H1 (cell line): Measurements from ENCODE around the gene IL19. TPM values are rescaled to one million over a fixed set of nuclear protein-coding genes. Genes with fewer than 3 reads are reported as not detected.

Experiments
- CTCF ChIA-PET: fragments of 300-600 bp; sonication (Branson Sonifier 250); formaldehyde crosslinking; loops from one replicate; lab custom pipeline; 2021; ENCODE audit not compliant: partially characterized antibody; lab: Charles Lee
- POLR2A ChIA-PET: fragments of 300-600 bp; sonication (Branson Sonifier 250); formaldehyde crosslinking; loops from one replicate; lab custom pipeline; 2021; ENCODE audit warnings: inconsistent platforms; ENCODE audit not compliant: partially characterized antibody; lab: Charles Lee
- DNase-seq, 2 experiments: peaks; one replicate each; pipeline versions ENCODE4 v3.0.0 to v3.0.0-alpha.2; 2010 to 2022; ENCODE audit warnings: low spot score in 2 of 2, low read depth in 1 of 2, mixed read lengths in 1 of 2
- FAIRE-seq: peaks from 2 replicates; lab custom pipeline; 2011; peaks lifted over from hg19 to GRCh38; lab: Jason Lieb, UNC
- H2AFZ ChIP-seq: 2 replicates; pipeline ENCODE4 v1.8.1; 2012; ENCODE audit warnings: low read length, inconsistent platforms
- H2AK5ac ChIP-seq: 2 replicates; pipeline ENCODE4 v1.6.1; 2013; ENCODE audit warnings: low read depth, low read length
- H2BK120ac ChIP-seq: replicated peaks from 2 replicates; pipeline ENCODE3; 2013; ENCODE audit warnings: low read depth, low read length, inconsistent platforms
- H2BK12ac ChIP-seq: 2 replicates; pipeline ENCODE4 v1.6.1; 2013; ENCODE audit warnings: low read depth, low read length
- H2BK15ac ChIP-seq: 2 replicates; pipeline ENCODE4 v1.6.1; 2013; ENCODE audit warnings: low read length
- H2BK20ac ChIP-seq: 2 replicates; pipeline ENCODE4 v1.6.1; 2013; ENCODE audit warnings: low read length
- H2BK5ac ChIP-seq: 2 replicates; pipeline ENCODE4 v1.6.1; 2013; ENCODE audit warnings: low read depth, low read length
- H3K14ac ChIP-seq: 2 replicates; pipeline ENCODE4 v1.6.1; 2013; ENCODE audit warnings: inconsistent platforms; ENCODE audit not compliant: insufficient read length
- H3K18ac ChIP-seq: 2 replicates; pipeline ENCODE4 v1.6.1; 2013; ENCODE audit warnings: low read length; ENCODE audit errors: extremely low read depth
- H3K23ac ChIP-seq: 2 replicates; pipeline ENCODE4 v1.6.1; 2013; ENCODE audit warnings: inconsistent platforms; ENCODE audit not compliant: insufficient read length
- H3K23me2 ChIP-seq: 2 replicates; pipeline ENCODE4 v1.6.1; 2013; ENCODE audit warnings: low read depth, low read length
- H3K27ac ChIP-seq: 2 replicates; pipeline ENCODE4 v1.6.1; 2011; ENCODE audit warnings: low read depth, low read length, inconsistent platforms
- H3K27me3 ChIP-seq, 4 experiments: replicated peaks in 1 of 4; 1 replicate in 1 of 4; 2 replicates in 3 of 4; pipeline versions ENCODE4 v1.6.1 to v1.8.1; 2011 to 2013; ENCODE audit warnings: low read length in 3 of 4, mild to moderate bottlenecking in 3 of 4, inconsistent platforms in 2 of 4, mixed read lengths in 2 of 4, moderate library complexity in 1 of 4; ENCODE audit not compliant: control insufficient read depth in 3 of 4, insufficient read depth in 3 of 4; ENCODE audit errors: extremely low read depth in 1 of 4
- H3K36me3 ChIP-seq, 4 experiments: 2 replicates each; pipeline versions ENCODE4 v1.6.1 to v1.8.1; 2011 to 2013; ENCODE audit warnings: mild to moderate bottlenecking in 4 of 4, low read length in 3 of 4, moderate library complexity in 2 of 4, control low read depth in 1 of 4, inconsistent platforms in 1 of 4; ENCODE audit not compliant: insufficient read depth in 4 of 4, control insufficient read depth in 2 of 4
- H3K4ac ChIP-seq: replicated peaks from 2 replicates; pipeline ENCODE3; 2013; ENCODE audit warnings: low read length, low read depth, mixed read lengths, inconsistent platforms; ENCODE audit not compliant: insufficient read length
- H3K4me1 ChIP-seq, 4 experiments: replicated peaks in 1 of 4; 1 replicate in 1 of 4; 2 replicates in 3 of 4; pipeline versions ENCODE4 v1.6.1 to v1.8.1; 2011 to 2013; ENCODE audit warnings: low read length in 3 of 4, inconsistent platforms in 2 of 4, mixed read lengths in 1 of 4; ENCODE audit not compliant: insufficient read depth in 4 of 4, control insufficient read depth in 3 of 4
- H3K4me2 ChIP-seq, 2 experiments: 2 replicates each; pipeline versions ENCODE4 v1.6.1 to v1.8.1; 2011 to 2013; ENCODE audit warnings: low read depth in 2 of 2, low read length in 2 of 2, control low read depth in 1 of 2, inconsistent platforms in 1 of 2, mild to moderate bottlenecking in 1 of 2; ENCODE audit not compliant: insufficient read depth in 1 of 2
- H3K4me3 ChIP-seq, 4 experiments: fragments of 200-600, 300-600 bp in 1 of 4; sonication (generic), shearing (Covaris generic), sonication (Bioruptor Twin) in 1 of 4; 2 replicates each; pipeline versions ENCODE4 v1.5.1 to v1.8.1; 2011 to 2016; ENCODE audit warnings: low read length in 4 of 4, low read depth in 3 of 4, control low read depth in 2 of 4, inconsistent platforms in 2 of 4, mild to moderate bottlenecking in 2 of 4, mixed read lengths in 1 of 4, moderate library complexity in 1 of 4; ENCODE audit not compliant: insufficient read depth in 2 of 4; ENCODE audit errors: extremely low read depth in 1 of 4
- H3K56ac ChIP-seq: replicated peaks from 2 replicates; pipeline ENCODE3; 2013; ENCODE audit warnings: low read depth, mild to moderate bottlenecking, mixed read lengths, low read length, inconsistent platforms; ENCODE audit not compliant: insufficient read length
- H3K79me1 ChIP-seq: 2 replicates; pipeline ENCODE4 v1.6.1; 2013; ENCODE audit warnings: low read depth, low read length, control low read depth
- H3K79me2 ChIP-seq, 2 experiments: 2 replicates each; pipeline versions ENCODE4 v1.6.1 to v1.8.1; 2012 to 2013; ENCODE audit warnings: low read length in 2 of 2, mild to moderate bottlenecking in 2 of 2, inconsistent platforms in 1 of 2; ENCODE audit not compliant: insufficient read depth in 2 of 2, control insufficient read depth in 1 of 2
- H3K9ac ChIP-seq, 4 experiments: replicated peaks in 1 of 4; 1 replicate in 1 of 4; 2 replicates in 3 of 4; pipeline versions ENCODE4 v1.6.1 to v1.8.1; 2011 to 2013; ENCODE audit warnings: low read depth in 3 of 4, low read length in 3 of 4, control low read depth in 2 of 4, mild to moderate bottlenecking in 2 of 4, moderate library complexity in 2 of 4, inconsistent platforms in 1 of 4; ENCODE audit errors: extremely low read depth in 1 of 4
- H3K9me3 ChIP-seq, 2 experiments: 2 replicates each; pipeline versions ENCODE4 v1.6.1 to v1.8.1; 2012 to 2013; ENCODE audit warnings: mild to moderate bottlenecking in 2 of 2, moderate library complexity in 2 of 2, control low read depth in 1 of 2, inconsistent platforms in 1 of 2, low read depth in 1 of 2, low read length in 1 of 2, mixed read lengths in 1 of 2; ENCODE audit not compliant: insufficient read depth in 2 of 2
- H4K20me1 ChIP-seq, 2 experiments: replicated peaks in 1 of 2; 2 replicates each; pipeline versions ENCODE3 to v1.8.1; 2011 to 2013; ENCODE audit warnings: inconsistent platforms in 2 of 2, low read length in 2 of 2, mild to moderate bottlenecking in 1 of 2; ENCODE audit not compliant: insufficient read depth in 2 of 2, control insufficient read depth in 1 of 2
- H4K5ac ChIP-seq: 2 replicates; pipeline ENCODE4 v1.6.1; 2013; ENCODE audit warnings: low read length, low read depth, mixed read lengths, inconsistent platforms; ENCODE audit not compliant: insufficient read length
- H4K8ac ChIP-seq: 2 replicates; pipeline ENCODE4 v1.8.0; 2013; ENCODE audit warnings: mild to moderate bottlenecking, moderate library complexity, low read length, inconsistent platforms; ENCODE audit not compliant: insufficient read depth; ENCODE audit errors: extremely low read depth
- H4K91ac ChIP-seq: replicated peaks from 2 replicates; pipeline ENCODE3; 2013; ENCODE audit warnings: low read length, mixed read lengths, inconsistent platforms; ENCODE audit not compliant: insufficient read length
- MAX ChIP-seq: IDR thresholded peaks from 2 replicates; pipeline ENCODE4 v1.6.1; 2012; ENCODE audit warnings: inconsistent platforms
- TBP ChIP-seq: IDR thresholded peaks from 2 replicates; pipeline ENCODE4 v1.6.1; 2011; ENCODE audit warnings: low read depth, low read length, improper control_type of control experiment
- WGBS, 2 experiments: shearing (Covaris generic) in 1 of 2; methylation state at CpG; one replicate each; pipeline versions ENCODE4 v1.1.6 to v1.1.7; 2013 to 2015; ENCODE audit warnings: low lambda C conversion rate in 2 of 2, mixed read lengths in 2 of 2, inconsistent platforms in 1 of 2, low coverage in 1 of 2, missing lambda C conversion rate in 1 of 2; ENCODE audit not compliant: insufficient replicate concordance in 2 of 2, insufficient coverage in 1 of 2, insufficient read length in 1 of 2; ENCODE audit errors: extremely low coverage in 1 of 2, missing lambda C conversion rate in 1 of 2; 5-methylcytosine and 5-hydroxymethylcytosine counted together
- polyA plus RNA-seq, 7 experiments: library from polyadenylated mRNA; depleted of rRNA in 3 of 7; stranded (reverse) in 5 of 7; unstranded in 2 of 7; fragments of >200 nt in 5 of 7; fragments of 200-250 nt in 2 of 7; gene quantifications; 1 replicate in 5 of 7; 2 replicates in 1 of 7; 4 replicates in 1 of 7; pipeline versions ENCODE4 v1.2.1 to v1.2.3, GENCODE V29; 2011 to 2013; ENCODE audit warnings: missing spikeins in 2 of 7, mixed read lengths in 2 of 7
- total RNA-seq: library from RNA; stranded (reverse); fragmentation: NEBNext Ultra II Directional; extraction: Animal tissue kit (Norgen Biotek cat#: 25700); gene quantifications from 2 replicates; pipeline ENCODE4 v1.2.1, GENCODE V29; 2021

Gene IL19
- total and polyA plus RNA-seq, 2 of the 8 experiments (the other 6 are each of a cell fraction or from before 2014, with no cell fraction given): not detected

GRCh38 chr1:206723462-206723804 lies 47.1 kb upstream of the IL19 start:
- Histone ChIP-seq H2BK20ac (no peak overlapping the region), H3K27me3 (no peaks in the 10 kb centered on the region), H3K4me3 (no peak overlapping the region), H3K9ac (no peak overlapping the region), H3K9me3 (no peaks in the 10 kb centered on the region), H4K20me1 (peaks cover 12 to 24% of the 10 kb centered on the region in 2 experiments), H2AK5ac (no peak overlapping the region), H3K79me1 (peaks cover 8% of the 10 kb centered on the region), H3K14ac (no peak overlapping the region), H4K8ac (no peak overlapping the region), H3K18ac (0 out of 2 replicates have a peak overlapping the region, but pooled peaks have one; percentile 20), H2BK5ac (0 out of 2 replicates have a peak overlapping the region, but pooled peaks have one; percentile 66), H2AFZ (no peak overlapping the region), H3K56ac (no peak overlapping the region), H3K4ac (no peak overlapping the region), H3K4me1 (peaks cover 6 to 13% (median 8%) of the 10 kb centered on the region in 4 experiments), H3K4me2 (no peak overlapping the region), H2BK120ac (no peak overlapping the region), H4K91ac (no peak overlapping the region), H3K79me2 (peaks cover 0 to 22% of the 10 kb centered on the region in 2 experiments; a peak in 1 of 4 replicates), H3K36me3 (no peaks in the 10 kb centered on the region), H3K23me2 (no peaks in the 10 kb centered on the region), H3K23ac (no peak overlapping the region), H3K27ac (no peak overlapping the region), H2BK12ac (no peak overlapping the region), H4K5ac (no peak overlapping the region), H2BK15ac (no peak overlapping the region)
- CTCF ChIA-PET: interaction anchor here (0.7 to 6.3 kb wide), 14 partner anchors 10 to 250 kb away, joined by 3 to 77 read pairs (median 5); partner anchors contain the start of gene DYRK3
- FAIRE-seq (no peak), DNase-seq (no peak)
- 76% methylated on average over 4 of the region's 4 CpGs; no CpG with 5 or more reads in 1 of the 2 experiments for WGBS, 2 experiments
- TF ChIP-seq MAX: peak; percentile 50; the same call in 1 of the 2 replicates
- no peak for TF ChIP-seq TBP
- POLR2A ChIA-PET: interaction anchor here (1.1 kb wide), 1 partner anchor 25 kb away, joined by 3 read pairs; no protein-coding TSS in a partner anchor
